ENCODE measurements around the gene KCNJ11.

DNA sequence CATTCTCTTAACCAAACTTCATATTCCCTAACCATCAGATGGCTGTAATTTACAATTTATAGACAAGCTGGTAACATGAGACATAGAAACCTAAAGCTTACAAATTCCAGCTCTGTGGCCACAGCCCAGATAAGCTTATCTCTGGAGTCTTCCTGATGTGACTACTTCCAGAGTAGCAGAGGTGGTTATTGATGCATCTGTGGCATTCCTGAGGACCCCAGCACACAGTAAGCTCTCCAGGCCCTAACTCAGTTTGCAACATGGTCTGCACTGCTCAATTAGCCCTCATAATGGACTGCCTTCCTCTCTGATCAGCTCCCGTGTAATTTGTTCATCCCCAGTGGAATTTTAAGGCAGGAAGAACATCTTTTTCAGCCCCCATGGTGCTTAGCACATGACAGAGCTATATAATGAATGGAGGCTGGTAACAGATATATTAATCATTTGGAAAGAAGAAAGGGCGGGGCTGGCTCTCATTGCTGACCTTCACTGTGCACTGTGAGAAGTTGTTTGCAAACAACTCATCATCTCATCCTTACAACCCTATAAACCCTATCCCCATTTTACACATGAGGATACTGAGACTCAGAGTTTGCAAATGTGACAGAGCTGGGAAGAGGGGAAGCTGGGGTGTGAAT is 30.1 kb upstream of the KCNJ11 start:
- TF ChIP-seq, protein P1, sequence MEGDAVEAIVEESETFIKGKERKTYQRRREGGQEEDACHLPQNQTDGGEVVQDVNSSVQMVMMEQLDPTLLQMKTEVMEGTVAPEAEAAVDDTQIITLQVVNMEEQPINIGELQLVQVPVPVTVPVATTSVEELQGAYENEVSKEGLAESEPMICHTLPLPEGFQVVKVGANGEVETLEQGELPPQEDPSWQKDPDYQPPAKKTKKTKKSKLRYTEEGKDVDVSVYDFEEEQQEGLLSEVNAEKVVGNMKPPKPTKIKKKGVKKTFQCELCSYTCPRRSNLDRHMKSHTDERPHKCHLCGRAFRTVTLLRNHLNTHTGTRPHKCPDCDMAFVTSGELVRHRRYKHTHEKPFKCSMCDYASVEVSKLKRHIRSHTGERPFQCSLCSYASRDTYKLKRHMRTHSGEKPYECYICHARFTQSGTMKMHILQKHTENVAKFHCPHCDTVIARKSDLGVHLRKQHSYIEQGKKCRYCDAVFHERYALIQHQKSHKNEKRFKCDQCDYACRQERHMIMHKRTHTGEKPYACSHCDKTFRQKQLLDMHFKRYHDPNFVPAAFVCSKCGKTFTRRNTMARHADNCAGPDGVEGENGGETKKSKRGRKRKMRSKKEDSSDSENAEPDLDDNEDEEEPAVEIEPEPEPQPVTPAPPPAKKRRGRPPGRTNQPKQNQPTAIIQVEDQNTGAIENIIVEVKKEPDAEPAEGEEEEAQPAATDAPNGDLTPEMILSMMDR (optimal IDR thresholded peaks at IDR 0.05 in 1 of 3, IDR thresholded peaks at IDR 0.05 in 1 of 3, conservative IDR thresholded peaks at IDR 0.05 in 1 of 3; ENCODE audit: extremely low read depth in 1 of 3, insufficient read depth in 2 of 3, low read length in 3 of 3): no peak
- no peak for TF ChIP-seq EZH2 (IDR thresholded peaks at IDR 0.05; ENCODE audit: low read length)
